Endothelial cell of hepatic sinusoid (primary cell): ENCODE data around the gene WDR20.
"Not testable (repeated sequence)": the region's sequence is repeated elsewhere in the genome, so short reads cannot be mapped to it uniquely, and the experiment has no call there.

Experiments
- in situ Hi-C: cut with HindIII; loops from 2 replicates; pipeline ENCODE4 v1.10.0; 2017; ENCODE audit warnings: low sequenced_read_pairs

Gene WDR20

GRCh38 chr14:102139286-102140026 is at the start of gene WDR20:
TSS of gene WDR20 (plus strand) at chr14:102139897. CDS start at chr14:102139924, 27 bp downstream.
- in situ Hi-C loops, result no loop called here

GRCh38 chr14:102090713-102091112 is 49.0 kb upstream of the WDR20 start:
- in situ Hi-C loops, result loop anchor here (10.0 kb wide), 1 partner anchor 56 kb away; no protein-coding TSS in a partner anchor

GRCh38 chr14:102092806-102093205 is 46.9 kb upstream of the WDR20 start:
- in situ Hi-C loops, result loop anchor here (10.0 kb wide), 1 partner anchor 58 kb away; no protein-coding TSS in a partner anchor

GRCh38 chr14:102094101-102094500 is 45.6 kb upstream of the WDR20 start:
- in situ Hi-C loops, result loop anchor here (10.0 kb wide), 1 partner anchor 59 kb away; no protein-coding TSS in a partner anchor

GRCh38 chr14:102095231-102095870 is 44.3 kb upstream of the WDR20 start:
- in situ Hi-C loops, result loop anchor here (5.0 to 10.0 kb wide), 2 partner anchors 61 to 207 kb away; no protein-coding TSS in a partner anchor

- in situ Hi-C loops, result loop anchor here (5.0 to 10.0 kb wide), 2 partner anchors 61 to 206 kb away; no protein-coding TSS in a partner anchor
Observed at GRCh38 chr14:102095871-102096568, 43.7 kb upstream of the WDR20 start.

- in situ Hi-C loops, result loop anchor here (5.0 to 10.0 kb wide), 2 partner anchors 62 to 206 kb away; no protein-coding TSS in a partner anchor
Observed at GRCh38 chr14:102096569-102097188, 43.0 kb upstream of the WDR20 start.

- in situ Hi-C loops, result loop anchor here (5.0 to 10.0 kb wide), 2 partner anchors 63 to 205 kb away; no protein-coding TSS in a partner anchor
Observed at GRCh38 chr14:102097441-102098135, 42.1 kb upstream of the WDR20 start.

GRCh38 chr14:102103062-102103695 is 36.5 kb upstream of the WDR20 start:
- in situ Hi-C loops, result no loop called here

GRCh38 chr14:102105369-102105768 is 34.3 kb upstream of the WDR20 start:
- in situ Hi-C loops, result no loop called here

- in situ Hi-C loops, result not testable (repeated sequence)
Observed at GRCh38 chr14:102109332-102109731, 30.4 kb upstream of the WDR20 start.

GRCh38 chr14:102111101-102111500 is 28.6 kb upstream of the WDR20 start:
- in situ Hi-C loops, result no loop called here

GRCh38 chr14:102116361-102117180 is 23.1 kb upstream of the WDR20 start:
- in situ Hi-C loops, result no loop called here

GRCh38 chr14:102117852-102118251 is 21.8 kb upstream of the WDR20 start:
- in situ Hi-C loops, result no loop called here

- in situ Hi-C loops, result no loop called here
Observed at GRCh38 chr14:102120888-102121287, 18.8 kb upstream of the WDR20 start.

GRCh38 chr14:102121567-102121966 is 18.1 kb upstream of the WDR20 start:
- in situ Hi-C loops, result no loop called here

GRCh38 chr14:102124419-102124818 is 15.3 kb upstream of the WDR20 start:
- in situ Hi-C loops, result no loop called here

GRCh38 chr14:102125546-102125945 is 14.2 kb upstream of the WDR20 start:
- in situ Hi-C loops, result no loop called here
